SU-DHL-6 (cell line): ENCODE results near the gene THAP11.

ENCODE experiments used
- H2AFZ ChIP-seq: fragments of 200-600 bp; sonication (generic); 2 replicates; pipeline ENCODE4 v1.6.1; 2014; ENCODE audit warnings: low read depth, mild to moderate bottlenecking, moderate library complexity, mixed read lengths, antibody characterized with exemption, low read length; ENCODE audit not compliant: severe bottlenecking
- H3F3A ChIP-seq: fragments of 200-600 bp; shearing (Covaris generic); 2 replicates; pipeline ENCODE4 v1.6.0; 2016; ENCODE audit warnings: antibody characterized with exemption, mild to moderate bottlenecking; ENCODE audit not compliant: insufficient read depth
- H3K27ac ChIP-seq: fragments of 200-600 bp; sonication (generic); 2 replicates; pipeline ENCODE4 v1.5.1; 2016; ENCODE audit warnings: low read depth, mild to moderate bottlenecking, low read length, moderate library complexity, mixed read lengths
- H3K27me3 ChIP-seq: fragments of 200-600 bp; sonication (generic), shearing (Covaris generic); 2 replicates; pipeline ENCODE4 v1.6.0; 2014; ENCODE audit warnings: mild to moderate bottlenecking, low read length
- H3K36me3 ChIP-seq: fragments of 200-600 bp; sonication (generic); 2 replicates; pipeline ENCODE4 v1.6.1; 2014; ENCODE audit warnings: mild to moderate bottlenecking, low read length, mixed read lengths
- H3K4me2 ChIP-seq: fragments of 300-600, 200-600 bp; shearing (Covaris generic), sonication (generic); 2 replicates; pipeline ENCODE4 v1.6.0; 2014; ENCODE audit warnings: low read length, low read depth, mild to moderate bottlenecking; ENCODE audit not compliant: poor library complexity, severe bottlenecking
- H3K4me3 ChIP-seq: fragments of 200-600 bp; sonication (generic); 2 replicates; pipeline ENCODE4 v1.5.1; 2014; ENCODE audit warnings: antibody characterized with exemption, low read length, mild to moderate bottlenecking, mixed read lengths; ENCODE audit not compliant: insufficient read depth, poor library complexity, severe bottlenecking
- H3K79me2 ChIP-seq: fragments of 200-600 bp; sonication (generic); 2 replicates; pipeline ENCODE4 v1.6.1; 2014; ENCODE audit warnings: mild to moderate bottlenecking, low read length, moderate library complexity; ENCODE audit not compliant: insufficient read depth
- H3K9ac ChIP-seq: fragments of 200-600 bp; sonication (generic); 2 replicates; pipeline ENCODE4 v1.7.0; 2014; ENCODE audit warnings: mild to moderate bottlenecking, low read length
- H3K9me2 ChIP-seq: fragments of 200-600 bp; sonication (generic); replicated peaks from 2 replicates; pipeline ENCODE4 v1.6.1; 2014; ENCODE audit warnings: low read length; ENCODE audit not compliant: insufficient read depth
- H3K9me3 ChIP-seq: fragments of 200-600 bp; sonication (generic); 2 replicates; pipeline ENCODE4 v1.6.1; 2014; ENCODE audit warnings: low read length, mixed read lengths; ENCODE audit not compliant: insufficient read depth
- H4K20me1 ChIP-seq: fragments of 200-600 bp; sonication (generic); 2 replicates; pipeline ENCODE4 v1.6.1; 2014; ENCODE audit warnings: low read depth, mild to moderate bottlenecking, antibody characterized with exemption, low read length, moderate library complexity, mixed read lengths
- CTCF ChIP-seq: fragments of 200-600 bp; sonication (generic); IDR thresholded peaks from one replicate; pipeline ENCODE4 v1.5.1; 2017; ENCODE audit warnings: antibody characterized with exemption, mild to moderate bottlenecking, low read length, moderate library complexity; ENCODE audit not compliant: insufficient read depth, poor library complexity, severe bottlenecking
- EZH2phosphoT487 ChIP-seq: fragments of 200-600 bp; sonication (generic), shearing (Covaris generic); conservative IDR thresholded peaks from 2 replicates; pipeline ENCODE4 v1.6.1; 2018; ENCODE audit warnings: mild to moderate bottlenecking, antibody characterized with exemption, low read length, moderate library complexity, mixed read lengths

THAP11 gene

GRCh38 chr16:67841198-67841815, 813 bp upstream of the THAP11 start:
- no peaks in the 10 kb centered on the region for H3K9me2 ChIP-seq
- peaks cover 27% of the 10 kb centered on the region for H3K79me2 ChIP-seq
- H3K27ac ChIP-seq, result peak overlapping the region; percentile 92; the same call in 1 of the 2 replicates
- no peaks in the 10 kb centered on the region for H3K27me3 ChIP-seq
- no peak for TF ChIP-seq CTCF
- TF ChIP-seq EZH2phosphoT487, result no peak
- peaks cover 21% of the 10 kb centered on the region for H3F3A ChIP-seq
- H3K4me3 ChIP-seq, result peak overlapping the region; percentile 85
- peak overlapping the region; percentile 85 for H3K4me2 ChIP-seq
- H3K36me3 ChIP-seq, result no peaks in the 10 kb centered on the region
- peak overlapping the region; percentile 99 for H2AFZ ChIP-seq
- no peaks in the 10 kb centered on the region for H4K20me1 ChIP-seq
- peak overlapping the region; percentile 96 for H3K9ac ChIP-seq
- H3K9me3 ChIP-seq, result no peaks in the 10 kb centered on the region

GRCh38 chr16:67842509-67843342, 606 bp downstream of the THAP11 start:
- H3K36me3 ChIP-seq, result no peaks in the 10 kb centered on the region
- H4K20me1 ChIP-seq, result peaks cover 3% of the 10 kb centered on the region; the same call in 1 of the 2 replicates
- H3F3A ChIP-seq, result peaks cover 22% of the 10 kb centered on the region
- peak overlapping the region; percentile 85 for H3K4me2 ChIP-seq
- peak overlapping the region; percentile 85 for H3K4me3 ChIP-seq
- peak overlapping the region; percentile 92 for H3K27ac ChIP-seq
- no peaks in the 10 kb centered on the region for H3K27me3 ChIP-seq
- peaks cover 35% of the 10 kb centered on the region for H3K79me2 ChIP-seq
- H3K9me3 ChIP-seq, result no peaks in the 10 kb centered on the region
- no peak for TF ChIP-seq EZH2phosphoT487
- peak; percentile 37 for TF ChIP-seq CTCF
- no peaks in the 10 kb centered on the region for H3K9me2 ChIP-seq
- peak overlapping the region; percentile 46 for H2AFZ ChIP-seq
- peak overlapping the region; percentile 96 for H3K9ac ChIP-seq

- Histone ChIP-seq H4K20me1 (peaks cover 5% of the 10 kb centered on the region; the same call in 1 of the 2 replicates), H3F3A (peaks cover 22% of the 10 kb centered on the region), H3K9me2 (no peaks in the 10 kb centered on the region), H3K27me3 (no peaks in the 10 kb centered on the region), H2AFZ (no peak overlapping the region), H3K4me3 (peak overlapping the region; percentile 85), H3K27ac (peak overlapping the region; percentile 92), H3K9ac (peak overlapping the region; percentile 96), H3K9me3 (no peaks in the 10 kb centered on the region), H3K36me3 (no peaks in the 10 kb centered on the region), H3K79me2 (peaks cover 41% of the 10 kb centered on the region), H3K4me2 (peak overlapping the region; percentile 85)
- TF ChIP-seq EZH2phosphoT487, result no peak
- no peak for TF ChIP-seq CTCF
Measured at GRCh38 chr16:67843343-67843765, 1.2 kb downstream of the THAP11 start.
